ENCODE results near the gene MINPP1. TPM values are rescaled to one million over a fixed set of nuclear protein-coding genes. Genes with fewer than 3 reads are reported as not detected.

Gene MINPP1
- total RNA-seq, 1 donor from 2014 or later, result 31.5 TPM

- Mint-ChIP-seq H3K36me3 (ENCODE audit: insufficient read depth) (no peaks in the 10 kb centered on the region), H3K4me3 (ENCODE audit: low read depth) (no peak overlapping the region), H3K27ac (no peak overlapping the region), H3K27me3 (no peaks in the 10 kb centered on the region), H3K9me3 (ENCODE audit: low read depth) (no peaks in the 10 kb centered on the region), H3K4me1 (ENCODE audit: low read depth) (peaks cover 3% of the 10 kb centered on the region)
- TF ChIP-seq, protein P1, sequence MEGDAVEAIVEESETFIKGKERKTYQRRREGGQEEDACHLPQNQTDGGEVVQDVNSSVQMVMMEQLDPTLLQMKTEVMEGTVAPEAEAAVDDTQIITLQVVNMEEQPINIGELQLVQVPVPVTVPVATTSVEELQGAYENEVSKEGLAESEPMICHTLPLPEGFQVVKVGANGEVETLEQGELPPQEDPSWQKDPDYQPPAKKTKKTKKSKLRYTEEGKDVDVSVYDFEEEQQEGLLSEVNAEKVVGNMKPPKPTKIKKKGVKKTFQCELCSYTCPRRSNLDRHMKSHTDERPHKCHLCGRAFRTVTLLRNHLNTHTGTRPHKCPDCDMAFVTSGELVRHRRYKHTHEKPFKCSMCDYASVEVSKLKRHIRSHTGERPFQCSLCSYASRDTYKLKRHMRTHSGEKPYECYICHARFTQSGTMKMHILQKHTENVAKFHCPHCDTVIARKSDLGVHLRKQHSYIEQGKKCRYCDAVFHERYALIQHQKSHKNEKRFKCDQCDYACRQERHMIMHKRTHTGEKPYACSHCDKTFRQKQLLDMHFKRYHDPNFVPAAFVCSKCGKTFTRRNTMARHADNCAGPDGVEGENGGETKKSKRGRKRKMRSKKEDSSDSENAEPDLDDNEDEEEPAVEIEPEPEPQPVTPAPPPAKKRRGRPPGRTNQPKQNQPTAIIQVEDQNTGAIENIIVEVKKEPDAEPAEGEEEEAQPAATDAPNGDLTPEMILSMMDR (IDR thresholded peaks at IDR 0.05; ENCODE audit: unreplicated experiment), result no peak
- DNase-seq (ENCODE audit: low spot score, unreplicated experiment), result no peak
Observed at GRCh38 chr10:87578842-87579401, 74.2 kb downstream of the MINPP1 start.

- TF ChIP-seq, protein P1 (IDR thresholded peaks at IDR 0.05; ENCODE audit: unreplicated experiment), result no peak
- H3K4me3 Mint-ChIP-seq (ENCODE audit: low read depth), result no peak overlapping the region
- H3K27ac Mint-ChIP-seq, result no peak overlapping the region
- no peaks in the 10 kb centered on the region for H3K27me3 Mint-ChIP-seq
- no peaks in the 10 kb centered on the region for H3K9me3 Mint-ChIP-seq (ENCODE audit: low read depth)
- H3K36me3 Mint-ChIP-seq (ENCODE audit: insufficient read depth), result no peaks in the 10 kb centered on the region
- DNase-seq (ENCODE audit: low spot score, unreplicated experiment), result no peak
- peaks cover 3% of the 10 kb centered on the region for H3K4me1 Mint-ChIP-seq (ENCODE audit: low read depth)
Observed at GRCh38 chr10:87579563-87579962, 74.9 kb downstream of the MINPP1 start.

DNA sequence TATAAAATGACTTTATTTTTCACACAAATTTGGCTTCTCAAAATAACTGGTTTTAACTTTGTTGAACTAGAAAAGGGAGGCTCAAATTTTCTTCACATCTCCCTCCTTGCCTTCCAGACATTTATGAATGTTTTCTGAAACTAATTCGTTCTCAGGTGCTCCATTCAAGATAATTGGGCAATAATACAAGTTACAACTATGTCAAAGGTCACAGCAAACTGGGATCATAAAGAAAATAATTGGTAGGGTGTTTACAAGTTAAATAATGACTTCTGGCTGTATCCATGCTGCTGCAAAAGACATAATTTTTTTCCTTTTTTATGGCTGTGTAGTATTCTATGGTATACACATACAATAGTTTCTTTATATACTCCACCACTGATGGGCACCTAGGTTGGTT, 75.3 kb downstream of the MINPP1 start:
- H3K9me3 Mint-ChIP-seq (ENCODE audit: low read depth), result no peaks in the 10 kb centered on the region
- DNase-seq (ENCODE audit: low spot score, unreplicated experiment), result no peak
- no peaks in the 10 kb centered on the region for H3K36me3 Mint-ChIP-seq (ENCODE audit: insufficient read depth)
- no peaks in the 10 kb centered on the region for H3K27me3 Mint-ChIP-seq
- no peak overlapping the region for H3K4me3 Mint-ChIP-seq (ENCODE audit: low read depth)
- TF ChIP-seq, protein P1 (IDR thresholded peaks at IDR 0.05; ENCODE audit: unreplicated experiment), result no peak
- no peak overlapping the region for H3K27ac Mint-ChIP-seq
- H3K4me1 Mint-ChIP-seq (ENCODE audit: low read depth), result peaks cover 3% of the 10 kb centered on the region

DNA sequence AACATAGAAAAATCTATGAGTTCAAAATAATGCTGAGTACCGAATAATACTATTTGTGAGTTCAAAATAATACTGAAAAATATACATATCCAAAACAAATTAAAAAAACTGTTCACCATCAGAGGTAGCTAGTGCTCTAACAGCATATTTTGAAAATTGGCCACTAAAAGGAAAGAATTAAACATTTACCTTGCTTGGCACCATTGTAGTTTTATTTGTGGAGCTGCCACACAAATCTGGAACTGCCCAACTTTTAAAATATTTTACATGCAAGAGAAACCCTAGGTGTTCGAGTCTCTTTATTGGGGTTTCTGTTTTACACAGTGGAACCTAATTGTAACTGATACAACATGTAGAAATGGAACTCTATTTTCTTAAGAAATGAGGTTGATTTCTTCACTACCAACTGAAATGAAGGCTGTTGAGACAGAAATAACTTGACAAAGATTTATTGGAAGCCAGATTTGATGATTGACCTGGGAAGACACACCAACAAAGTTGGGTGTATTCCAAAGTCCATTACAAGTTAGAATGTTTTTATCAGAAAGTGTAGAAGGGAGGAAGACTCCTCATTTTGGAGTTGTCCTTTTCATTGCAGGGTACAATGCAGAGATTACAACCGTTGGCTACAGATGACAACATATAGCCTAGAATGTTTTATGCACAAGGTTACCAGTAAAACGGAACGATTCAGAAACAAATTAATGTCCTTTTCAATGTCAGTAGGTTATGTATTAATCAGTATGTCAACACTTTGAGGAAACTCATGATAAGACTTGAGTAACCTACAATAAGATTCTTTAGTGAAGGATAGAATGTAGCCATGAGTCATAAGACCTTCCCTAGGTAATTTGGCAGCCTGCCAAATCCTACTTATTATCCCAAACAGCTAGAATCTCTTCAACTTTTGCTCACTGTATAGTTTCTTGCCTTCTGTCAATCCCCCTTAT, 81.1 kb downstream of the MINPP1 start:
- no peaks in the 10 kb centered on the region for H3K27me3 Mint-ChIP-seq
- peaks cover 21% of the 10 kb centered on the region for H3K4me1 Mint-ChIP-seq (ENCODE audit: low read depth)
- H3K4me3 Mint-ChIP-seq (ENCODE audit: low read depth), result no peak overlapping the region
- H3K9me3 Mint-ChIP-seq (ENCODE audit: low read depth), result peaks cover 7% of the 10 kb centered on the region
- no peak overlapping the region for H3K27ac Mint-ChIP-seq
- no peaks in the 10 kb centered on the region for H3K36me3 Mint-ChIP-seq (ENCODE audit: insufficient read depth)
- TF ChIP-seq, protein P1 (IDR thresholded peaks at IDR 0.05; ENCODE audit: unreplicated experiment), result no peak
- no peak for DNase-seq (ENCODE audit: low spot score, unreplicated experiment)

DNA sequence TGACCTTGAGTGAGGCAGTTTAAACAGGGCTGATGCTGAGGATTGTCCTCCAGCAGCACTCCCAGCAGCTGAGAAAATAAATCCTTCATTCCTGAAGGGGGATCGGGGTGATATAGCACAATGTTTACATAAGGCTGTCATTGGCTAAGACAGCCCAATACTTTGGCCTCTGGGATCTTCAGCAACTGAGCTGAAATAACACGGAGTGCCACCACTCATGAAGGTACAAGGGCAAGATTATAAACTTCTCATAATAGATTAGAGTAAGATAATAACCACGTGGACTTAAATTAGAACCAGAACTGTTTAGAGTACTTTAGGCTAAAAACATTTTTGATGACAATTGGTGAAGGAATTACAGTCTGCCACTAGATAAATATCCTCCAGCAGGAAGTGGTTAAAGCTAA, 85.0 kb downstream of the MINPP1 start:
- Mint-ChIP-seq H3K27ac (no peak overlapping the region), H3K4me3 (ENCODE audit: low read depth) (no peak overlapping the region), H3K9me3 (ENCODE audit: low read depth) (peaks cover 7% of the 10 kb centered on the region), H3K27me3 (no peaks in the 10 kb centered on the region), H3K4me1 (ENCODE audit: low read depth) (peaks cover 25% of the 10 kb centered on the region), H3K36me3 (ENCODE audit: insufficient read depth) (no peaks in the 10 kb centered on the region)
- no peak for DNase-seq (ENCODE audit: low spot score, unreplicated experiment)
- TF ChIP-seq, protein P1 (IDR thresholded peaks at IDR 0.05; ENCODE audit: unreplicated experiment), result no peak

Measured in progenitor cell of endocrine pancreas (in vitro differentiated cells).